HG03039 (cell line): ENCODE measurements around the gene SBSN.
"Not testable (repeated sequence)": the region's sequence is repeated elsewhere in the genome, so short reads cannot be mapped to it uniquely, and the experiment has no call there.

Experiments used
- ATAC-seq: cut with Tn5 transposase; IDR thresholded peaks from one replicate; pipeline ENCODE4 v1.9.1; 2021; ENCODE audit warnings: mild to moderate bottlenecking, moderate library complexity; ENCODE audit not compliant: unreplicated experiment

Gene SBSN

GRCh38 chr19:35478794-35479677 lies 49.1 kb downstream of the SBSN start:
- ATAC-seq: no peak

DNA sequence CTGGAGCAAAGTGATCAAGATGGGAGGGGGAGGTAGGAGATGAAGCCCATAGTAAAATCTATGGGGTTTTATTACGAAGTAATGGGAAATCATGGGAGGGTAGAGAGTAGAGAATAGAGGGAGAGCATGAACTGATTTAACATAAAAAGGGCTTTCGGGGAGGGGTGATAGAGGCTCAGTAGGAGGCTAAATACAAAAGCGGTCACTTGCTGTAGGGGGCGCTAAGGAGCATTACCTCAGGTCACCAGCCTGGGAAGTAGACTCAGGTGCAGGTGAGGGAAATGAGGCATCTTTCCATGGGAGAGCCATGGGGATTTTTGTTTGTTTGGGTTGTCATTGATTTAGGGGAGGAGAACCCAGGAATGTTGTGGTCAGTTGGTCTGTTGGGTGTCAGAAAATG lies 52.0 kb downstream of the SBSN start:
- no peak for ATAC-seq

- not testable (repeated sequence) for ATAC-seq
Measured at GRCh38 chr19:35474594-35474993, 53.5 kb downstream of the SBSN start.

DNA sequence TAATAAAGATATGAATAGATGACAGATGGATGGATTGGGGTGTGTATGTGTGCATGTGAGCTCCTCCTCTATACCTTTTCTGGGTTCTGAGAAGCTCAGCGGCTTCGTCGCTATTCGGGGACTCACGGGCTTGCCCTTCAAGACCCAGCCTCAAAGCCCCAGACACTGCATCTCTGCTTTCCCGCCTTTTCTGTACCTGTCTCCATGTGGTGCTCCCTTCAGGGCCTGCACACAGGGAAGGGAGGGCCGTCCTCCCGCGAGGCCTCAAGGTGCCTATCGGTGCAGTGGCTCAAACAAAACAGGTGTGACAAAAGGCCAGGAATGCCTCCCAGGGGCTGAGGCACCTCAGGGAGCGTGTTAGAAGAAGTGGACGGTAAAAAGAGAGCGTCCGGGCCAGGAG lies 54.0 kb downstream of the SBSN start:
- ATAC-seq: no peak
